Psoas muscle (tissue), 8 donors: ENCODE results near the gene PTPN23. TPM values are rescaled to one million over a fixed set of nuclear protein-coding genes. Genes with fewer than 3 reads are reported as not detected.

Source experiments
- ATAC-seq, 4 donors: fragments of 200-7000 bp; cut with Tn5 transposase; one replicate each; pipeline ENCODE4 v1.9.1; 2020; ENCODE audit warnings: moderate library complexity in 3 of 4, mild to moderate bottlenecking in 2 of 4
- DNase-seq, 2 donors: peaks; one replicate each; pipeline ENCODE4 v3.0.0-alpha.2; 2020
- H3K27ac ChIP-seq: fragments of 200-600 bp; one replicate; pipeline ENCODE4 v1.8.0; 2022
- H3K27me3 ChIP-seq, 3 donors: fragments of 200-600 bp in 1 of 3; one replicate each; pipeline versions ENCODE4 v1.6.1 to v1.8.0; 2013 to 2022; ENCODE audit warnings: low read length in 2 of 3, mild to moderate bottlenecking in 2 of 3, moderate library complexity in 1 of 3; ENCODE audit not compliant: insufficient read depth in 3 of 3
- H3K36me3 ChIP-seq, 2 donors: fragments of 200-600 bp in 1 of 2; one replicate each; pipeline versions ENCODE4 v1.6.1 to v1.8.0; 2013 to 2022; ENCODE audit warnings: low read depth in 1 of 2, mild to moderate bottlenecking in 1 of 2, moderate library complexity in 1 of 2; ENCODE audit not compliant: insufficient read depth in 1 of 2
- H3K4me1 ChIP-seq: fragments of 200-600 bp; one replicate; pipeline ENCODE4 v1.8.0; 2022
- H3K4me3 ChIP-seq: fragments of 200-600 bp; one replicate; pipeline ENCODE4 v1.8.0; 2022; ENCODE audit warnings: mild to moderate bottlenecking
- H3K9me3 ChIP-seq: fragments of 200-600 bp; one replicate; pipeline ENCODE4 v1.8.0; 2022
- WGBS, 3 donors: extraction: QIAGEN DNeasy Blood & Tissue Kit; methylation state at CpG; one replicate each; pipeline versions ENCODE4 v1.1.6 to v1.1.7; 2013; 5-methylcytosine and 5-hydroxymethylcytosine counted together
- intact Hi-C, 2 donors: fragments of 100-400 bp; cut with DNase I; formaldehyde crosslinking; loops; one replicate each; pipeline versions ENCODE4 v1.11.0 to v1.14.2; 2022
- polyA plus RNA-seq, 3 donors: library from polyadenylated mRNA; stranded (reverse); fragments of 200-250 nt; gene quantifications; one replicate each; pipeline ENCODE4 v1.2.3, GENCODE V29; 2013
- total RNA-seq, 4 donors: library from RNA; stranded (reverse); fragmentation: NEBNext Ultra II Directional in 2 of 4; extraction: Animal tissue kit (Norgen Biotek cat#: 25700) in 2 of 4; gene quantifications; one replicate each; pipeline versions ENCODE4 v1.2.1 to v1.2.4, GENCODE V29; 2021 to 2023
- TF ChIP-seq, protein P1 (sequence below): fragments of 200-600 bp; IDR thresholded peaks from one replicate; pipeline ENCODE4 v1.8.0; 2022; ENCODE audit warnings: antibody characterized with exemption
- donor health status: healthy with polysubstance abuse.
- donor health status: DM: no; HTN: no; CAD: no; lungs with moderate emphysema.
- donor health status: Bipolar disorder and iron deficiency.
- donor health status: healthy.
- donor health status: DM: yes; HTN: yes; CAD: no.
- donor health status: DM: no; HTN: no; CAD: no.
- donor health status: DM: no; HTN: no; CAD: no.
- donor health status: DM: yes; HTN: yes; CAD: no.

The PTPN23 gene
- total and polyA plus RNA-seq, 7 donors = 14.3 to 47.5 (median 30.9) TPM

GRCh38 chr3:47436180-47436579 is 55.4 kb downstream of the PTPN23 start:
- Histone ChIP-seq H3K9me3 (no peaks in the 10 kb centered on the region), H3K4me3 (no peak overlapping the region), H3K4me1 (no peaks in the 10 kb centered on the region), H3K27ac (no peak overlapping the region), H3K36me3 (peaks cover 4 to 70% of the 10 kb centered on the region in 2 donors), H3K27me3 (no peaks in the 10 kb centered on the region)
- intact Hi-C loops = no loop called here
- DNase-seq (no peak), ATAC-seq (no peak)
- WGBS, 3 donors = 90 to 96% (median 91%) methylated on average over 5 of the region's 5 CpGs
- TF ChIP-seq, protein P1, sequence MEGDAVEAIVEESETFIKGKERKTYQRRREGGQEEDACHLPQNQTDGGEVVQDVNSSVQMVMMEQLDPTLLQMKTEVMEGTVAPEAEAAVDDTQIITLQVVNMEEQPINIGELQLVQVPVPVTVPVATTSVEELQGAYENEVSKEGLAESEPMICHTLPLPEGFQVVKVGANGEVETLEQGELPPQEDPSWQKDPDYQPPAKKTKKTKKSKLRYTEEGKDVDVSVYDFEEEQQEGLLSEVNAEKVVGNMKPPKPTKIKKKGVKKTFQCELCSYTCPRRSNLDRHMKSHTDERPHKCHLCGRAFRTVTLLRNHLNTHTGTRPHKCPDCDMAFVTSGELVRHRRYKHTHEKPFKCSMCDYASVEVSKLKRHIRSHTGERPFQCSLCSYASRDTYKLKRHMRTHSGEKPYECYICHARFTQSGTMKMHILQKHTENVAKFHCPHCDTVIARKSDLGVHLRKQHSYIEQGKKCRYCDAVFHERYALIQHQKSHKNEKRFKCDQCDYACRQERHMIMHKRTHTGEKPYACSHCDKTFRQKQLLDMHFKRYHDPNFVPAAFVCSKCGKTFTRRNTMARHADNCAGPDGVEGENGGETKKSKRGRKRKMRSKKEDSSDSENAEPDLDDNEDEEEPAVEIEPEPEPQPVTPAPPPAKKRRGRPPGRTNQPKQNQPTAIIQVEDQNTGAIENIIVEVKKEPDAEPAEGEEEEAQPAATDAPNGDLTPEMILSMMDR = no peak

GRCh38 chr3:47440131-47440530 is 59.3 kb downstream of the PTPN23 start:
- intact Hi-C loops = no loop called here
- peaks cover 3 to 46% of the 10 kb centered on the region in 2 donors for H3K36me3 ChIP-seq
- TF ChIP-seq, protein P1 = no peak
- no peak overlapping the region for H3K4me3 ChIP-seq
- DNase-seq (no peak), ATAC-seq (no peak)
- peaks cover 28% of the 10 kb centered on the region for H3K4me1 ChIP-seq
- H3K27me3 ChIP-seq = no peaks in the 10 kb centered on the region
- H3K9me3 ChIP-seq = no peaks in the 10 kb centered on the region
- H3K27ac ChIP-seq = no peak overlapping the region

- TF ChIP-seq, protein P1 = no peak
- intact Hi-C loops = loop anchor here in 1 of 2 donors (2.0 kb wide), 1 partner anchor 33 kb away; the partner anchor contains the start of gene SCAP
- peak overlapping the region; percentile 71 for H3K27ac ChIP-seq
- peak overlapping the region; percentile 5 for H3K4me3 ChIP-seq
- peaks cover 28% of the 10 kb centered on the region for H3K4me1 ChIP-seq
- ATAC-seq (peak in 3 of 4 donors; percentile 46 to 57 (median 54)), DNase-seq (no peak)
- no peaks in the 10 kb centered on the region for H3K9me3 ChIP-seq
- peaks cover 3 to 46% of the 10 kb centered on the region in 2 donors for H3K36me3 ChIP-seq
- no peaks in the 10 kb centered on the region for H3K27me3 ChIP-seq
- 70 to 81% (median 76%) methylated on average over 4 of the region's 4 CpGs for WGBS, 3 donors
Measured at GRCh38 chr3:47441796-47442551, 61.2 kb downstream of the PTPN23 start.

DNA sequence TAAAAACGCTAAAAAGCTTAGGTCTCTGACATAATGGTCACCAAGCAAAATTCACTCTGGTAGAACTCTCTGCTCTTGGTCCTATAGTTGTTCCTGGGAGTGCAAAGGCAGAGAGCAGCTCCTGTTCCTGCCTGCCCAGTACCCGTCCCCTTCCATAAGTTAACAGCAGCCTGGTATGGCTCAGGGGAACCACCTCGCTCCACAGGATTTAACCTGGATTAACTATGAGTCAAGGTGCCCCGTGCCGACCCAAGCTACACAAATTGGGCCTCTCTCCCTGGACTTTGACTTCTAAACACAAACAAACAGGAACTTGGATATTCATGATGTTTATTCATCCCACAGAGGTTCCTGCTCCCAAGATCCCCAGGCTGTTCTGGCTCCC is 62.8 kb downstream of the PTPN23 start:
- Histone ChIP-seq H3K9me3 (no peaks in the 10 kb centered on the region), H3K4me3 (peak overlapping the region; percentile 30), H3K27me3 (no peaks in the 10 kb centered on the region), H3K4me1 (peaks cover 28% of the 10 kb centered on the region), H3K27ac (peak overlapping the region; percentile 91), H3K36me3 (peaks cover 3 to 36% of the 10 kb centered on the region in 2 donors)
- intact Hi-C loops = loop anchor here in 1 of 2 donors (2.0 kb wide), 1 partner anchor 31 kb away; the partner anchor contains the start of gene SCAP
- 25 to 35% (median 28%) methylated on average over 5 of the region's 5 CpGs for WGBS, 3 donors
- ATAC-seq (peak; percentile 28 to 48 (median 41)), DNase-seq (no peak)
- TF ChIP-seq, protein P1 = no peak
